HG02759 (cell line): ENCODE measurements around the gene ADCY1.
"Not testable (repeated sequence)": the region's sequence is repeated elsewhere in the genome, so short reads cannot be mapped to it uniquely, and the experiment has no call there.

ENCODE experiments used
- ATAC-seq: cut with Tn5 transposase; IDR thresholded peaks from one replicate; pipeline ENCODE4 v1.9.1; 2021; ENCODE audit warnings: mild to moderate bottlenecking, moderate library complexity; ENCODE audit not compliant: unreplicated experiment

ADCY1 gene

GRCh38 chr7:45573661-45574415, at the start of gene ADCY1:
TSS of gene ADCY1 (plus strand) at chr7:45574368. CDS start at chr7:45574544, 176 bp downstream.
- peak; percentile 43 for ATAC-seq

GRCh38 chr7:45524445-45524844, 49.7 kb upstream of the ADCY1 start:
- ATAC-seq: no peak

GRCh38 chr7:45525057-45525456, 49.1 kb upstream of the ADCY1 start:
- no peak for ATAC-seq

GRCh38 chr7:45543473-45543872, 30.7 kb upstream of the ADCY1 start:
- no peak for ATAC-seq

- not testable (repeated sequence) for ATAC-seq
Measured at GRCh38 chr7:45545105-45545710, 29.0 kb upstream of the ADCY1 start.

- ATAC-seq: peak; percentile 72
Measured at GRCh38 chr7:45548917-45549316, 25.3 kb upstream of the ADCY1 start.

GRCh38 chr7:45563401-45563800, 10.8 kb upstream of the ADCY1 start:
- ATAC-seq: no peak

- no peak for ATAC-seq
Measured at GRCh38 chr7:45563941-45564461, 10.2 kb upstream of the ADCY1 start.

- no peak for ATAC-seq
Measured at GRCh38 chr7:45564485-45564884, 9.7 kb upstream of the ADCY1 start.

- ATAC-seq: no peak
Measured at GRCh38 chr7:45564886-45565455, 9.2 kb upstream of the ADCY1 start.

GRCh38 chr7:45566386-45566785, 7.8 kb upstream of the ADCY1 start:
- ATAC-seq: no peak

GRCh38 chr7:45566961-45567360, 7.2 kb upstream of the ADCY1 start:
- ATAC-seq: no peak

GRCh38 chr7:45567713-45568112, 6.5 kb upstream of the ADCY1 start:
- no peak for ATAC-seq

GRCh38 chr7:45568536-45569289, 5.5 kb upstream of the ADCY1 start:
- ATAC-seq: no peak

GRCh38 chr7:45569290-45569685, 4.9 kb upstream of the ADCY1 start:
- ATAC-seq: no peak

- no peak for ATAC-seq
Measured at GRCh38 chr7:45570797-45571196, 3.4 kb upstream of the ADCY1 start.

GRCh38 chr7:45573204-45573603, 964 bp upstream of the ADCY1 start:
- no peak for ATAC-seq

GRCh38 chr7:45574416-45574668, 174 bp downstream of the ADCY1 start:
- peak; percentile 70 for ATAC-seq

GRCh38 chr7:45574669-45575500, 717 bp downstream of the ADCY1 start:
- peak; percentile 13 for ATAC-seq

GRCh38 chr7:45575501-45576248, 1.5 kb downstream of the ADCY1 start:
- no peak for ATAC-seq
